Ishikawa (cell line): ENCODE measurements around the gene UST.

Source experiments
- CEBPB ChIP-seq: IDR thresholded peaks from 2 replicates; pipeline ENCODE4 v1.6.1; 2012
- CREB1 ChIP-seq: IDR thresholded peaks from 2 replicates; pipeline ENCODE4 v1.6.1; 2012; ENCODE audit warnings: low read depth
- EGR1 ChIP-seq: IDR thresholded peaks from 2 replicates; pipeline ENCODE4 v1.6.1; 2012
- EP300 ChIP-seq: IDR thresholded peaks from 2 replicates; pipeline ENCODE4 v1.6.1; 2012; ENCODE audit warnings: borderline replicate concordance
- FOXM1 ChIP-seq: IDR thresholded peaks from 2 replicates; pipeline ENCODE4 v1.6.1; 2012; ENCODE audit warnings: low read depth, borderline replicate concordance
- NFIC ChIP-seq: IDR thresholded peaks from 2 replicates; pipeline ENCODE4 v1.6.1; 2012
- RAD21 ChIP-seq: IDR thresholded peaks from 2 replicates; pipeline ENCODE4 v1.6.1; 2012; ENCODE audit warnings: low read depth
- TAF1 ChIP-seq: IDR thresholded peaks from 2 replicates; pipeline ENCODE4 v1.6.1; 2012; ENCODE audit warnings: low read depth, mild to moderate bottlenecking
- TCF12 ChIP-seq: IDR thresholded peaks from 2 replicates; pipeline ENCODE4 v1.6.1; 2012; ENCODE audit warnings: low read depth
- TEAD4 ChIP-seq: IDR thresholded peaks from 2 replicates; pipeline ENCODE4 v1.6.1; 2012
- YY1 ChIP-seq: IDR thresholded peaks from 2 replicates; pipeline ENCODE4 v1.6.1; 2012; ENCODE audit warnings: low read depth
- ZBTB7A ChIP-seq: IDR thresholded peaks from 2 replicates; pipeline ENCODE4 v1.6.1; 2012; ENCODE audit warnings: low read depth
- TF ChIP-seq, protein P1 (sequence below): IDR thresholded peaks from 2 replicates; pipeline ENCODE4 v1.6.1; 2012
- TF ChIP-seq, protein P2 (sequence below): IDR thresholded peaks from 2 replicates; pipeline ENCODE4 v1.6.1; 2012
- TF ChIP-seq, protein P3 (sequence below): IDR thresholded peaks from 2 replicates; pipeline ENCODE4 v1.6.1; 2012; ENCODE audit warnings: low read depth, mild to moderate bottlenecking

The UST gene

DNA sequence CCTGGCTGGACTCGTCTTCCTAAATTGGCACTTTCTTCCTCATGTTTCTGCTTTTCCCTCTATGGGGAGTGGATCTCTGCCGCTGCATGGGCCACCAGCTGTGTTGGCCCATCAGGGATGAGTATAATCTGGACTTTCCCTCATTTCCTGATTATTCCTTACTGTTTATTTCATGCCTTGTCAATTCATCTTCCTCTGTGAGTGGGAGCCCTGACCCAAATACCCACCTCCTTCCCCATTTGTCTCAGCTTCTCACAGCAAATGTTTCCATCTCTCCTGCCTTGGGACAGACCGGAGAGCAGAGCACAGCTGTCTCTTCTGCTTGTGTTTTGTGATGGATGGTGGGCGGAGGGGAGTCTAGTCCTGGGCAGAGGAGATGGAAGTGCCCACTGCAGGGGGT, 212.7 kb downstream of the UST start:
- TF ChIP-seq NFIC (no peak), YY1 (no peak), TCF12 (no peak), RAD21 (no peak), TEAD4 (no peak), FOXM1 (no peak), EP300 (no peak), CEBPB (no peak), TAF1 (no peak), EGR1 (no peak), ZBTB7A (no peak), CREB1 (no peak)
- TF ChIP-seq, protein P1, sequence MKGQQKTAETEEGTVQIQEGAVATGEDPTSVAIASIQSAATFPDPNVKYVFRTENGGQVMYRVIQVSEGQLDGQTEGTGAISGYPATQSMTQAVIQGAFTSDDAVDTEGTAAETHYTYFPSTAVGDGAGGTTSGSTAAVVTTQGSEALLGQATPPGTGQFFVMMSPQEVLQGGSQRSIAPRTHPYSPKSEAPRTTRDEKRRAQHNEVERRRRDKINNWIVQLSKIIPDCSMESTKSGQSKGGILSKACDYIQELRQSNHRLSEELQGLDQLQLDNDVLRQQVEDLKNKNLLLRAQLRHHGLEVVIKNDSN = no peak
- TF ChIP-seq, protein P2, sequence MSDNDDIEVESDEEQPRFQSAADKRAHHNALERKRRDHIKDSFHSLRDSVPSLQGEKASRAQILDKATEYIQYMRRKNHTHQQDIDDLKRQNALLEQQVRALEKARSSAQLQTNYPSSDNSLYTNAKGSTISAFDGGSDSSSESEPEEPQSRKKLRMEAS = no peak
- TF ChIP-seq, protein P3, sequence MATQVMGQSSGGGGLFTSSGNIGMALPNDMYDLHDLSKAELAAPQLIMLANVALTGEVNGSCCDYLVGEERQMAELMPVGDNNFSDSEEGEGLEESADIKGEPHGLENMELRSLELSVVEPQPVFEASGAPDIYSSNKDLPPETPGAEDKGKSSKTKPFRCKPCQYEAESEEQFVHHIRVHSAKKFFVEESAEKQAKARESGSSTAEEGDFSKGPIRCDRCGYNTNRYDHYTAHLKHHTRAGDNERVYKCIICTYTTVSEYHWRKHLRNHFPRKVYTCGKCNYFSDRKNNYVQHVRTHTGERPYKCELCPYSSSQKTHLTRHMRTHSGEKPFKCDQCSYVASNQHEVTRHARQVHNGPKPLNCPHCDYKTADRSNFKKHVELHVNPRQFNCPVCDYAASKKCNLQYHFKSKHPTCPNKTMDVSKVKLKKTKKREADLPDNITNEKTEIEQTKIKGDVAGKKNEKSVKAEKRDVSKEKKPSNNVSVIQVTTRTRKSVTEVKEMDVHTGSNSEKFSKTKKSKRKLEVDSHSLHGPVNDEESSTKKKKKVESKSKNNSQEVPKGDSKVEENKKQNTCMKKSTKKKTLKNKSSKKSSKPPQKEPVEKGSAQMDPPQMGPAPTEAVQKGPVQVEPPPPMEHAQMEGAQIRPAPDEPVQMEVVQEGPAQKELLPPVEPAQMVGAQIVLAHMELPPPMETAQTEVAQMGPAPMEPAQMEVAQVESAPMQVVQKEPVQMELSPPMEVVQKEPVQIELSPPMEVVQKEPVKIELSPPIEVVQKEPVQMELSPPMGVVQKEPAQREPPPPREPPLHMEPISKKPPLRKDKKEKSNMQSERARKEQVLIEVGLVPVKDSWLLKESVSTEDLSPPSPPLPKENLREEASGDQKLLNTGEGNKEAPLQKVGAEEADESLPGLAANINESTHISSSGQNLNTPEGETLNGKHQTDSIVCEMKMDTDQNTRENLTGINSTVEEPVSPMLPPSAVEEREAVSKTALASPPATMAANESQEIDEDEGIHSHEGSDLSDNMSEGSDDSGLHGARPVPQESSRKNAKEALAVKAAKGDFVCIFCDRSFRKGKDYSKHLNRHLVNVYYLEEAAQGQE = no peak

DNA sequence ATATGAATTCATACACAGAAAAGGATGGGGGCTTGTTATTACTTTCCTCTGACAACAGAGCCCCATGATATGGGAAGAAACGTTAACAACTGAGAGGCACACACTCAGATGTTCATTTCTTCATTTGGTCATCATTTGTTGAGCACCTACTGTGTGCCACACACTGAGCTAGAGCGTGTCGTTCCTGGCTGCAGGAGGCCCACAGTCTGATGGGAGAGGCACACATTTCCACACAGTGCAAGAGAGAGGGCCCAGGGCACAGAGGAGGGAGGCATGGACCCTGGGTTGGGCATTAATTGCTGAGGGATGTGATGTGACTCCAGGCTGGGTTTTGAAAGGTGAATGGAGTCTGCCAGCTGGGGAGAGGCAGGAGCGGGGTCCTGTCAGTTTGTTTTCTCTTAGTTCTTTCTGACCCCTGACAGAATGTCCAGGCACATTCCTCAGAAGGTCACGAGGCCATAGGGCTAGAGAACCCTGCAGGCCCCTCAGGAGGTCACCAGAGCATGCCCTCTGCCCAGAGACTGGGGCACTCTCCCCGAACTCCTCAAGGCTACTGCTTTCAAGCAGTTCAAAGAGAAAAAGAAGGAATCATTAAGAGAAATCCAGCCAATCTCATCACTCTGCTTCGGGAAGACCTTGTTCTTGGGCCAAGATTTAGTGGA, 216.2 kb downstream of the UST start:
- TF ChIP-seq TCF12 (no peak), CEBPB (no peak), RAD21 (no peak), NFIC (no peak), EP300 (no peak), TEAD4 (no peak), FOXM1 (no peak), ZBTB7A (no peak), EGR1 (no peak), YY1 (no peak), TAF1 (no peak), CREB1 (no peak)
- TF ChIP-seq, protein P2 = no peak
- TF ChIP-seq, protein P1 = no peak
- TF ChIP-seq, protein P3 = no peak

DNA sequence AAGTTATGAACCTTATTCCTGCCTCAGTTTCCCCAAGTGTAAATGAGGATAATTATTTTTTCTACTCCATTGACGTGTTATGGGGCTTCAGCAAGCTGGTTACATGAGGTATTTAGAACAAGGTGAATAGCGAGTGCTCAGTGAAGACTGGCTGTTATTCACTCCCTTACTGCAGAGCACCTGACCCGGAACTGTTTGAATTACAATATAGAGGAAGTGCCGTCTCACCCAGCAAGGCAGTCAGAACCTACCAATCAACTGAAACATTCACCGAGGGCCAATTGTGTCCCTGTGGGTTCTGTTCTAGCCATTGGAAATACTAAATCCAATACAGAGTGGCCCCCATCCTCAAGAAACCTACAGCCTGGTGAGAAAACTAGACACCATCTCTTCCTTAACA, 216.9 kb downstream of the UST start:
- TF ChIP-seq ZBTB7A = no peak
- no peak for TF ChIP-seq FOXM1
- TF ChIP-seq YY1 = no peak
- no peak for TF ChIP-seq TEAD4
- TF ChIP-seq NFIC = no peak
- no peak for TF ChIP-seq RAD21
- TF ChIP-seq TAF1 = no peak
- no peak for TF ChIP-seq TCF12
- TF ChIP-seq, protein P1 = no peak
- no peak for TF ChIP-seq CEBPB
- no peak for TF ChIP-seq EGR1
- TF ChIP-seq, protein P3 = no peak
- TF ChIP-seq CREB1 = no peak
- TF ChIP-seq, protein P2 = no peak
